Measurements from ENCODE around the gene RAB4A.

Gene RAB4A, protein sequence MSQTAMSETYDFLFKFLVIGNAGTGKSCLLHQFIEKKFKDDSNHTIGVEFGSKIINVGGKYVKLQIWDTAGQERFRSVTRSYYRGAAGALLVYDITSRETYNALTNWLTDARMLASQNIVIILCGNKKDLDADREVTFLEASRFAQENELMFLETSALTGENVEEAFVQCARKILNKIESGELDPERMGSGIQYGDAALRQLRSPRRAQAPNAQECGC

DNA sequence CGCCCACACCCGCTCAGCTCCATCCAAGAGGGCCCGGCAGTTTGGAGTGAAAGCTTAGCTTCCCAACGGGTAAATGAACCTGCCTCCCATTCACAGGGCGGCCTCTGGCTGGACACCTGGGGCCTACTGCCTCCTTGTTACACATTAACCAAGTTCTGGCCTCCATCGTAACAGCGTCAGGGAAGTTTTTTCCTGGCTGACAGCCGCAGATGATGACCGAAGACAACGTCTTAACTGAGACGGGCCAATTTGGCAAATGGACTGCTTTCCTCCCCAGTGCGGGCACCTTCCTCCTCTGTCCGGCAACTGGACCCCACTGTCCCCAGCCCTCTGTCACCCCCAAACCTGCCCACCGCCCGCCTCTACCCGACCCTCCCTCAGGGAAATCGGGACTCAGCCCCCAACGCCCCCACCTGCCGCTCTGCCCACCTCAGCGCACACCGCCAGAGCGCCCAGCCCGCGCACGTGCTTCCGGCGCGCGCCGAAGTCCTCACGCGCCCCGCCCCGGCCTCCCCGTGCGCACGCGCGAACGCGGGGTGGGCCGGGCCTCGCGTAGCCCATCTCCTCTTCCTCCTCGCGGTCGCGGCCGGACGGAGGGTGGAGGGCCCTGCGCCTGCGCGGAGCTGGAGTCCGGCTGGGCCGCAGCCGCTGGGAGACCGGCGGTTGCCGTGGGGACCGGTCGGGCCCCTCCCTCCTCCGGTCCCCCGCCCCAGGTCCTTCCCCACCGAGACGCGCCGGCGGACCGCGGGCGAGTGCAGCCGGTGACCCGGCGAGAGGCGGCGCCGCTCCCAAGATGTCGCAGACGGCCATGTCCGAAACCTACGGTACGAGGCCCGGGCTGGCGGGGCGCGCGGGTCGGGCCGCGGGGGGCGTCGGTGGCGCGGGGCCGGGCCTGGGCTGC, at the start of gene RAB4A:
Gene RAB4A (plus strand): TSS at position 565 of the 901 bp plus-strand sequence. CDS start 229 bp downstream, at position 794.
- peak; percentile 70 to 76 for DNase-seq

- no peak for DNase-seq
Observed at GRCh38 chr1:229222081-229222480, 48.8 kb upstream of the RAB4A start.

DNA sequence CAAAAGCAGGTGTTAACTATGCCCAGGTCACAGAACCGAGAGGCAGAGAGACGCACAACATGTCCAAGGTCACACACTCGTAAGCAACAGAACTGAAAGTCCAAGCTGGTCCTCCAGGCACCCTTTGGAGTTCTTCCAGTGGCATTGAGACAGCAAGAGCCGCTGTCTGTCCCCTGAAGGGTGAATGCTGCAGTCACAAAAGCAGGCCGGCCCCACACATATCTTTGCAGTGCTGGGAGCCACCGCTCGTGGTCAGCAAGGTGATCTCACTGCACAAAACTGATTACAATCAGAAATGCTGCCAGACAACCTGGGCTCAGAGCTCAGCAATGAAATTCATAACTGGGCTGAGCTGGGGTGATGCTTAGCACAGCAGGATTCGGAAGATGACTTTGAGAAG, 47.4 kb upstream of the RAB4A start:
- DNase-seq: no peak

GRCh38 chr1:229224308-229224707, 46.6 kb upstream of the RAB4A start:
- DNase-seq: no peak

DNA sequence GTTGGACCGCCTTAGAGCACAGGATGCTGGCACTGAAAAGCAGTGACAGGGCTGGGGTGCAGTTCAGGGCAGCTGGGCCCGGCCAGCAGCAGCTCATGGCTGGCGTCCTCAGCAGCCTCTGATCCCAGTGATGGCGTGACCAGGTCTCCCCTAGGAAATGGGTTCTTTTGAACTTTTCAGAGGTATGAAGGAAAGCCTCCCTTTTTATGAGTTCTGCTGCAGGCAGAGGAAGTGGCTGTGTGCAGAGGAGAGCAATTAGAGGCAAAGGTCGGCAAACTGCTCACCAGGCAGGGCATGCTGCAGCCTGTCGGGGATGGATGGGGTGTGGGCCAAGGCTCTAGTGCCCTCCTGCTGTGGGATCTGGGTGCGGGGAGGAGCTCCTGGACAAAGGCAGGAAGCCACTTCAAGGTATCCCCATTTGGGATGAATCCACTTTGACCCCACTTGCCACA, 45.6 kb upstream of the RAB4A start:
- no peak for DNase-seq

DNA sequence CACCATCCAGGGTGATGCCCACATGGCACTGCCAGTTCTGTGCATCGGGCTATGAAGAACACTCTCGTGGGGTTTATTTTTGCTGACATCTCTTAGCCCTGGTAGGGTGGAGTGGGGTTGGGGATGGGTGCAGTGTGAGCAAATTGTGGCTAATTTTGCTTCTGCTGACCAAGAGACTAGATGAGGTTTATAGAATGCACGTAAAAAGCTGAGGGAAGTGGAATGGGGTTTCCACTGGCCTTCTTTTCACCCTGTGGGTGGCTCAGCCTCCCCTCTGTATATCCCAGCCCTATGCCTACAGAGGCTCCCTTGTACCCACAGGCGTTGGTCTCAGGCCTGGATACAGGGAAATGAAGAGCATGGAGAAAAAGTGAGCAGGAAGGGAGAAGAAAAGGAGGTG, 44.1 kb upstream of the RAB4A start:
- DNase-seq: no peak

GRCh38 chr1:229227298-229227919, 43.5 kb upstream of the RAB4A start:
- peak; percentile 81 to 87 for DNase-seq

GRCh38 chr1:229228522-229228921, 42.4 kb upstream of the RAB4A start:
- DNase-seq: no peak

DNA sequence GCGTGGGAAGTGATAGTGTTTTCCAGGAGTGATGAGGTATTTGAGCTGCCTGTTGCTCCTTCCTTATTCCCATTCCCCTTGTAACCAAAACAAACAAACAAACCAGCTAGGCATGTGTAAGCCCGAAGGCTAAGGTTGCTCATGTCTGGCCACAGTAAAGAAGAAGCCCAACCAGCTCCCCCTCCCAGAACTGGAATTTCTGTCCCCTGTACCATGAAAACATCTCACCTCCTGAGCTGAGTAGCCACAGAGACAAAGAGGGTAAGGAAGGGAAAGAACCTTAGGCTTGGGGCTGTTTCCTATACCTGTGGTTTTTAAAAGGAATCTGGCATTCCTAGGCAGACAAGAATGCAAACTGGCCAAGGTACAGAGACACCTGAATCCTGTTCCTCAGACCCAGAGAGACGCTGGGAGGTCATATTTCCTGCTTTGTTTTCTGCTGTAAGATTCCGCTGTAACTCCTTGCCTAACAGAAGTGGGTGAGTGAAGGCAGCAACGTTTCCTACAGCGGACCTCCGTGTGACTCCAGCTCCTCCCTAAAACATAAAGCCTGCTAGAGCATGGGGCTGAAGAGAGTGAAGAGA, 41.7 kb upstream of the RAB4A start:
- DNase-seq: no peak

GRCh38 chr1:229229721-229230139, 41.2 kb upstream of the RAB4A start:
- DNase-seq: no peak

- no peak for DNase-seq
Observed at GRCh38 chr1:229230140-229230892, 40.6 kb upstream of the RAB4A start.

- DNase-seq: no peak
Observed at GRCh38 chr1:229230893-229231753, 39.8 kb upstream of the RAB4A start.

GRCh38 chr1:229231754-229232119, 39.2 kb upstream of the RAB4A start:
- DNase-seq: no peak

- DNase-seq: no peak
Observed at GRCh38 chr1:229234870-229235472, 35.9 kb upstream of the RAB4A start.

GRCh38 chr1:229237320-229237719, 33.6 kb upstream of the RAB4A start:
- no peak for DNase-seq

DNA sequence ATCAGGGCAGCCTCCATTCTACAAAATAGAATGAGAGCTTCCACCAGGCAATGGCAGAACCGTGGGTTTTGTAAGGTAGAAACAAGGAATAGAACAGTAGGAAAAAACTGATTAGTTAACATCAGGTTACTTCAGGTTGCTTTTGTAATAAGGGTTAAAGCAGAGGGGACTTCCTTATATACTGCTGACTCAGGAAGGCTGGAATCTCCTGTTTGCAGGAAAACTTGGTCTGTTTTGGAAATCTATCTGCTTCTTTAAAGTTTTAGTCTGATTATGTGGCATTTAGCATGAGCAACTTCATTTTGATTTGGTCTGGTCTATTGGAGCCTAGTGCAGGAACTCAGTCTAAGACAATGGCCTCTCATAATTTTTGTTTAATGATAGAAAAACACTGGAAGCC, 32.7 kb upstream of the RAB4A start:
- DNase-seq: no peak

- DNase-seq: no peak
Observed at GRCh38 chr1:229238674-229239415, 32.1 kb upstream of the RAB4A start.

DNA sequence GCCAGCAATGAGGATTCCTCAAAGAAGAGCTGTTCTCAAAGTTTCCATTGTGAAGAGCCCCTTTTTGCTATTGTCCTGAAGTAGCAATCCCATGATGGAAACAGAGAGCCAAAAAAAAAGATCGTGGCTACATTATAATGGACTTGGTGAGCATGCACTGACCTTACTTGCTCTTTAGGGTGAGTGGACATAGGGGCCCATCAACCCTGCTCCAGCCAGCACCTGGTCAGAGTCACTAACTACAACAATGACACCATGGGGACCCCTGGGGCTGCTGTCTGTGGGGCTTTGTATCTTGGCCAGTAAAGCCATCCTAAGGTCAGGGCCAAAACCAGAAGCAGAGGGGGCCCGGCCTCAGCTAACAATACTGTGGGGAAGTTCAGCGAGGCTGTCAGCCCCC, 30.4 kb upstream of the RAB4A start:
- no peak for DNase-seq

GRCh38 chr1:229241390-229241789, 29.5 kb upstream of the RAB4A start:
- DNase-seq: no peak

DNA sequence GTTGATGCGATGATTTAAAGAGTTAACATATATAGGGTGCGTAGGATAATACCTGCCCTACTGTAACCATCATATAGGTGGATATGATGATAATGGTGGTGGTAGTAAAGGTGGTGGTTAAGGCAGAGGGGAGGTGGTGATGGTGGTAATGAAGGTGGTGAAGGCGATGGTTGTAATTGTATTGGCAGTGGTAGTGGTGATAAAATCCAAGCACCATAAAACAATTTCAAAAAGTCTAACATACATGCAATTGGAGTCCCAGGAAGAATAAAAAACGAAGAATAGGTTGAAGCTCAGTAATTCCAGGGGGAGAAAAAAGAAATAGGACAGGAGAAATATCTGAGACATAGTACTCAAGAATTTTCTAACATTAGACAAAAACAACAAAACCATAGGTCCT, 27.3 kb upstream of the RAB4A start:
- no peak for DNase-seq

Data from activated CD4-positive, alpha-beta T cell treated with anti-CD3 and anti-CD28 coated beads, Interleukin-2, amount 50 U/mL, for 48 hours (primary cell).